Metanephros (tissue), 2 donors: Measurements from ENCODE around the gene UBE2G1. TPM values are rescaled to one million over a fixed set of nuclear protein-coding genes. Genes with fewer than 3 reads are reported as not detected.

Experiments
- small RNA-seq: library from RNA; depleted of rRNA; stranded (forward); fragments of <200 nt; gene quantifications from one replicate; pipeline ENCODE3, GENCODE V24; 2014; ENCODE audit warnings: low replicate concordance
- total RNA-seq: library from RNA; depleted of rRNA; stranded (reverse); fragments of >200 nt; gene quantifications from one replicate; pipeline ENCODE4 v1.2.3, GENCODE V29; 2014

The UBE2G1 gene
- total RNA-seq = 54.5 TPM

DNA sequence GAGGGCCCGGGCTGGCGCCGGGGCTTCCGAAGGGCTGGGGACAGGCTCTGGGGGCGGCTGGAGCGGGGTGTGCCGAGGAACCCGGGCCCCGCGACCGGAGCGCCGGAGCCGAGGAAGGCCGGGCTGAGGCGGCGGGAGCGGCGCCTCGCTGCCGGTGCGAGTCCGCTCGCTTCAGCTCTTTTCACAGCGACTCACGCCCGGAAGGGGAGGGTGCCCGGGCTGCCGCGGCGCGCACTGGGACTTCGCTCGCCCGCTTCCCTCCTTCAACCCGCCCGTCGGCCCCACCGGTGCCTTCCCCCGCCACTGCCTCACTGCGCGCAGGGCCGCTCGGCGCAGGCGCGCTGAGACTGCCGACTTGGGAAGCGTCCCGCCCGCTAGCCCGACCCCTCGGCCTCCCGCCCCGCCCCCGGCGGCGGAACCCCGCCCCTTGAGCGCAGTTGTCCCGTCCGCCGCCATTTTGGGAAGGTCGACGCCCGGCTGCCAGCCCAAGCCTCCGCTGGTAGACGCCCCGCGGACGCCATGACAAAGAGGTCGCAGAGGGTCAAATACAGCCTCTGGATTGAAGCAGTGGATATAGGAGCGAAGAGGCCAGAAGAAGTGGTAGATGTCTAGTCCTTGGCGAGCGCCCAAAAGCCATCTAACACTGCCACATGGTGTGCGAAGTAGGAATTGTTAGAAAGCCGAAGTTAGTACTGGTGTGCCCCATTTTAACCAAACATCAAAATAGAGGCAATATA, at the start of gene UBE2G1:
TSS of gene UBE2G1 (minus strand) at position 349 of the 737 bp plus-strand sequence. CDS start 359 bp downstream, outside the sequence.

GRCh38 chr17:4263282-4264215, 102.9 kb downstream of the UBE2G1 start, which contains the start of gene ANKFY1:
ANKFY1 (minus strand) TSS chr17:4263979; CDS start chr17:4263941, 38 bp downstream.

Small RNA genes lying within 50 kb of the gene (small RNA-seq; reads per million reads assigned to genes)
- gene RN7SL774P = not detected

Other genes with a start within 250 kb of the UBE2G1 start
- 49.7 TPM for gene ZZEF1, start 223.6 kb downstream of the UBE2G1 start, total RNA-seq
- gene CYB5D2, start 223.5 kb downstream of the UBE2G1 start, total RNA-seq = 33.4 TPM
- 62.2 TPM for gene ANKFY1, start 102.7 kb downstream of the UBE2G1 start, total RNA-seq
- gene SPNS3, start 67.3 kb upstream of the UBE2G1 start, total RNA-seq = 2.7 TPM
- gene SPNS2, start 132.2 kb upstream of the UBE2G1 start, total RNA-seq = 40.5 TPM
- gene MYBBP1A, start 188.7 kb upstream of the UBE2G1 start, total RNA-seq = 38.4 TPM
- gene GGT6, start 193.9 kb upstream of the UBE2G1 start, total RNA-seq = 15.0 TPM
- 95.6 TPM for gene SMTNL2, start 217.9 kb upstream of the UBE2G1 start, total RNA-seq